ENCODE data around the gene ARHGEF28.

Gene ARHGEF28

GRCh38 chr5:73642344-73642743 lies 16.3 kb downstream of the ARHGEF28 start:
- H3K27ac ChIP-seq (ENCODE audit: low read length), result no peak overlapping the region

GRCh38 chr5:73644385-73644963 lies 18.5 kb downstream of the ARHGEF28 start:
- H3K4me3 ChIP-seq (ENCODE audit: low read length), result peak overlapping the region; percentile 36; the same call in 1 of the 2 replicates
- H3K27me3 ChIP-seq (ENCODE audit: insufficient read depth, low read length), result peaks cover 5% of the 10 kb centered on the region
- no peaks in the 10 kb centered on the region for H3K9me3 ChIP-seq (ENCODE audit: insufficient read depth, low read depth, low read length)
- no peaks in the 10 kb centered on the region for H3K36me3 ChIP-seq (ENCODE audit: insufficient read depth, low read depth, low read length)
- H3K27ac ChIP-seq (ENCODE audit: low read length), result no peak overlapping the region
- H3K4me1 ChIP-seq (ENCODE audit: insufficient read depth, low read length), result peaks cover 20% of the 10 kb centered on the region
- no peak overlapping the region for H3K9ac ChIP-seq (ENCODE audit: low read depth, low read length)

More at GRCh38 chr5:73642344-73642743, 16.3 kb downstream of the ARHGEF28 start:
- H3K9ac ChIP-seq (ENCODE audit: low read depth, low read length), result no peak overlapping the region
- no peaks in the 10 kb centered on the region; the same call in 1 of the 2 replicates for H3K27me3 ChIP-seq (ENCODE audit: insufficient read depth, low read length)
- H3K36me3 ChIP-seq (ENCODE audit: insufficient read depth, low read depth, low read length), result no peaks in the 10 kb centered on the region
- H3K9me3 ChIP-seq (ENCODE audit: insufficient read depth, low read depth, low read length), result no peaks in the 10 kb centered on the region
- no peak overlapping the region for H3K4me3 ChIP-seq (ENCODE audit: low read length)
- H3K4me1 ChIP-seq (ENCODE audit: insufficient read depth, low read length), result peaks cover 20% of the 10 kb centered on the region

GRCh38 chr5:73647721-73648120 lies 21.7 kb downstream of the ARHGEF28 start:
- H3K9ac ChIP-seq (ENCODE audit: low read depth, low read length), result no peak overlapping the region
- H3K27ac ChIP-seq (ENCODE audit: low read length), result no peak overlapping the region
- H3K4me1 ChIP-seq (ENCODE audit: insufficient read depth, low read length), result peaks cover 12% of the 10 kb centered on the region
- H3K27me3 ChIP-seq (ENCODE audit: insufficient read depth, low read length), result peaks cover 5% of the 10 kb centered on the region; the same call in 1 of the 2 replicates
- H3K4me3 ChIP-seq (ENCODE audit: low read length), result no peak overlapping the region
- no peaks in the 10 kb centered on the region for H3K9me3 ChIP-seq (ENCODE audit: insufficient read depth, low read depth, low read length)
- H3K36me3 ChIP-seq (ENCODE audit: insufficient read depth, low read depth, low read length), result no peaks in the 10 kb centered on the region

GRCh38 chr5:73648515-73648914 lies 22.5 kb downstream of the ARHGEF28 start:
- Histone ChIP-seq H3K36me3 (ENCODE audit: insufficient read depth, low read depth, low read length) (no peaks in the 10 kb centered on the region), H3K4me1 (ENCODE audit: insufficient read depth, low read length) (peaks cover 12% of the 10 kb centered on the region), H3K9me3 (ENCODE audit: insufficient read depth, low read depth, low read length) (no peaks in the 10 kb centered on the region), H3K27me3 (ENCODE audit: insufficient read depth, low read length) (peaks cover 5% of the 10 kb centered on the region; the same call in 1 of the 2 replicates), H3K9ac (ENCODE audit: low read depth, low read length) (no peak overlapping the region), H3K4me3 (ENCODE audit: low read length) (no peak overlapping the region), H3K27ac (ENCODE audit: low read length) (no peak overlapping the region)

GRCh38 chr5:73649926-73650325 lies 23.9 kb downstream of the ARHGEF28 start:
- Histone ChIP-seq H3K9ac (ENCODE audit: low read depth, low read length) (no peak overlapping the region), H3K4me3 (ENCODE audit: low read length) (no peak overlapping the region), H3K27ac (ENCODE audit: low read length) (no peak overlapping the region), H3K9me3 (ENCODE audit: insufficient read depth, low read depth, low read length) (no peaks in the 10 kb centered on the region), H3K27me3 (ENCODE audit: insufficient read depth, low read length) (peaks cover 5% of the 10 kb centered on the region; the same call in 1 of the 2 replicates), H3K36me3 (ENCODE audit: insufficient read depth, low read depth, low read length) (no peaks in the 10 kb centered on the region), H3K4me1 (ENCODE audit: insufficient read depth, low read length) (peaks cover 3% of the 10 kb centered on the region; the same call in 1 of the 2 replicates)

GRCh38 chr5:73652391-73652790 lies 26.4 kb downstream of the ARHGEF28 start:
- Histone ChIP-seq H3K4me3 (ENCODE audit: low read length) (no peak overlapping the region), H3K27me3 (ENCODE audit: insufficient read depth, low read length) (peaks cover 5% of the 10 kb centered on the region; the same call in 1 of the 2 replicates), H3K9ac (ENCODE audit: low read depth, low read length) (no peak overlapping the region), H3K27ac (ENCODE audit: low read length) (no peak overlapping the region), H3K36me3 (ENCODE audit: insufficient read depth, low read depth, low read length) (no peaks in the 10 kb centered on the region), H3K4me1 (ENCODE audit: insufficient read depth, low read length) (no peaks in the 10 kb centered on the region), H3K9me3 (ENCODE audit: insufficient read depth, low read depth, low read length) (no peaks in the 10 kb centered on the region)

GRCh38 chr5:73654171-73654811 lies 28.3 kb downstream of the ARHGEF28 start:
- Histone ChIP-seq H3K27me3 (ENCODE audit: insufficient read depth, low read length) (no peaks in the 10 kb centered on the region), H3K27ac (ENCODE audit: low read length) (no peak overlapping the region), H3K4me3 (ENCODE audit: low read length) (no peak overlapping the region), H3K4me1 (ENCODE audit: insufficient read depth, low read length) (no peaks in the 10 kb centered on the region), H3K9ac (ENCODE audit: low read depth, low read length) (no peak overlapping the region), H3K9me3 (ENCODE audit: insufficient read depth, low read depth, low read length) (no peaks in the 10 kb centered on the region), H3K36me3 (ENCODE audit: insufficient read depth, low read depth, low read length) (no peaks in the 10 kb centered on the region)

GRCh38 chr5:73654819-73655318 lies 28.9 kb downstream of the ARHGEF28 start:
- Histone ChIP-seq H3K27ac (ENCODE audit: low read length) (no peak overlapping the region), H3K4me1 (ENCODE audit: insufficient read depth, low read length) (no peaks in the 10 kb centered on the region), H3K36me3 (ENCODE audit: insufficient read depth, low read depth, low read length) (no peaks in the 10 kb centered on the region)

GRCh38 chr5:73655521-73656160 lies 29.6 kb downstream of the ARHGEF28 start:
- Histone ChIP-seq H3K27me3 (ENCODE audit: insufficient read depth, low read length) (no peaks in the 10 kb centered on the region), H3K36me3 (ENCODE audit: insufficient read depth, low read depth, low read length) (no peaks in the 10 kb centered on the region), H3K4me1 (ENCODE audit: insufficient read depth, low read length) (no peaks in the 10 kb centered on the region), H3K4me3 (ENCODE audit: low read length) (no peak overlapping the region), H3K27ac (ENCODE audit: low read length) (no peak overlapping the region), H3K9ac (ENCODE audit: low read depth, low read length) (no peak overlapping the region), H3K9me3 (ENCODE audit: insufficient read depth, low read depth, low read length) (no peaks in the 10 kb centered on the region)

More at GRCh38 chr5:73654819-73655318, 28.9 kb downstream of the ARHGEF28 start:
- no peak overlapping the region for H3K9ac ChIP-seq (ENCODE audit: low read depth, low read length)
- no peaks in the 10 kb centered on the region for H3K27me3 ChIP-seq (ENCODE audit: insufficient read depth, low read length)
- no peak overlapping the region for H3K4me3 ChIP-seq (ENCODE audit: low read length)
- no peaks in the 10 kb centered on the region for H3K9me3 ChIP-seq (ENCODE audit: insufficient read depth, low read depth, low read length)

GRCh38 chr5:73661753-73662152 lies 35.8 kb downstream of the ARHGEF28 start:
- H3K27me3 ChIP-seq (ENCODE audit: insufficient read depth, low read length), result no peaks in the 10 kb centered on the region
- no peak overlapping the region for H3K4me3 ChIP-seq (ENCODE audit: low read length)
- H3K4me1 ChIP-seq (ENCODE audit: insufficient read depth, low read length), result no peaks in the 10 kb centered on the region
- no peak overlapping the region for H3K27ac ChIP-seq (ENCODE audit: low read length)
- no peaks in the 10 kb centered on the region for H3K36me3 ChIP-seq (ENCODE audit: insufficient read depth, low read depth, low read length)
- no peak overlapping the region for H3K9ac ChIP-seq (ENCODE audit: low read depth, low read length)
- H3K9me3 ChIP-seq (ENCODE audit: insufficient read depth, low read depth, low read length), result no peaks in the 10 kb centered on the region

GRCh38 chr5:73663161-73663859 lies 37.3 kb downstream of the ARHGEF28 start:
- no peak overlapping the region for H3K4me3 ChIP-seq (ENCODE audit: low read length)
- H3K36me3 ChIP-seq (ENCODE audit: insufficient read depth, low read depth, low read length), result no peaks in the 10 kb centered on the region
- H3K9ac ChIP-seq (ENCODE audit: low read depth, low read length), result no peak overlapping the region
- H3K4me1 ChIP-seq (ENCODE audit: insufficient read depth, low read length), result no peaks in the 10 kb centered on the region
- H3K27ac ChIP-seq (ENCODE audit: low read length), result no peak overlapping the region
- no peaks in the 10 kb centered on the region for H3K9me3 ChIP-seq (ENCODE audit: insufficient read depth, low read depth, low read length)
- no peaks in the 10 kb centered on the region for H3K27me3 ChIP-seq (ENCODE audit: insufficient read depth, low read length)
